ENCODE data around the gene GLI1. TPM values are rescaled to one million over a fixed set of nuclear protein-coding genes. Genes with fewer than 3 reads are reported as not detected.
"Not testable (repeated sequence)": the region's sequence is repeated elsewhere in the genome, so short reads cannot be mapped to it uniquely, and the experiment has no call there.

GLI1 gene
- total RNA-seq (0.67 and 7.3 TPM in 2 replicates), polyA plus RNA-seq (0.79 TPM in 1 of 2 replicates, not detected in the other)

DNA sequence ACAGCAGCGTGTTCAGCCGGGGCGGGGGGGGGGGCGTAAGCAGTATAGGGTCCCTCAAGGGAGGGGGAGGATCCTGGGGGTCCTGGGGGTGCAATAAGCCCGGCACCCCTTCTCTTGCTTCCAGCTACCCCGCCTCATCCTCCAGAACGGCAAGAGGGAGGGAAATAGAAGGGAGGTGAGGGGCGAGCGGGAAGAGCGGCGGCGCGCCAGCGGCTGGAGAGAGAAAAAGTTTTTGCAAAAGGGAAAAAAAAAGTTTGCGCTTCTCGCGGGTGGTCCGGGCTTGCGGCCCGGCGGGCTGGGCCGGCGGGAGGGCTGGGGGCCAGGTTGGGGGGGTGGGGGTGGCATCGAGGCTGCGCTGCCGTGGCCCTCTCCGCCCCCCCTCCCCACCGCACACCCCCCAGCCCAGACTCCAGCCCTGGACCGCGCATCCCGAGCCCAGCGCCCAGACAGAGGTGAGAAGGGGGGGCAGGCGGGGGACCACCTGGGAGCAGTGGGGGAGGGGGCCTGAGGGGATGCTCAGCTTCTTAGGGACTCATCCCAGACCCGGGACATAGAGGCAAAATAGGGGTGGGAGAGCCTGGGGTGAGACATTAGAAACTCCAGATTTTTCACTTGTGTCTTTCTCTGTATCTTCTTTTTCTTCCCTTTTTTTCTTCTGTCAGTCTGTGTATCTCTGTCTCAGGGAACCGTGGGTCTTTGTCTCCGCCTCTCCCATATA lies at the start of gene GLI1:
TSS of gene GLI1 (plus strand) at position 36 of the 718 bp plus-strand sequence. CDS start 3,907 bp downstream, outside the sequence.
- Histone ChIP-seq H3K4me3 (peak within 1 kb of the TSS; percentile 43), H3K27me3 (peaks cover 7% of the 10 kb centered on the region), H3K27ac (no peak within 1 kb of the TSS), H3K9me3 (ENCODE audit: low read depth) (no peaks in the 10 kb centered on the region), H3K4me1 (ENCODE audit: low read depth) (peaks cover 12% of the 10 kb centered on the region), H3K36me3 (no peaks in the 10 kb centered on the region)
- TF ChIP-seq, protein P1, sequence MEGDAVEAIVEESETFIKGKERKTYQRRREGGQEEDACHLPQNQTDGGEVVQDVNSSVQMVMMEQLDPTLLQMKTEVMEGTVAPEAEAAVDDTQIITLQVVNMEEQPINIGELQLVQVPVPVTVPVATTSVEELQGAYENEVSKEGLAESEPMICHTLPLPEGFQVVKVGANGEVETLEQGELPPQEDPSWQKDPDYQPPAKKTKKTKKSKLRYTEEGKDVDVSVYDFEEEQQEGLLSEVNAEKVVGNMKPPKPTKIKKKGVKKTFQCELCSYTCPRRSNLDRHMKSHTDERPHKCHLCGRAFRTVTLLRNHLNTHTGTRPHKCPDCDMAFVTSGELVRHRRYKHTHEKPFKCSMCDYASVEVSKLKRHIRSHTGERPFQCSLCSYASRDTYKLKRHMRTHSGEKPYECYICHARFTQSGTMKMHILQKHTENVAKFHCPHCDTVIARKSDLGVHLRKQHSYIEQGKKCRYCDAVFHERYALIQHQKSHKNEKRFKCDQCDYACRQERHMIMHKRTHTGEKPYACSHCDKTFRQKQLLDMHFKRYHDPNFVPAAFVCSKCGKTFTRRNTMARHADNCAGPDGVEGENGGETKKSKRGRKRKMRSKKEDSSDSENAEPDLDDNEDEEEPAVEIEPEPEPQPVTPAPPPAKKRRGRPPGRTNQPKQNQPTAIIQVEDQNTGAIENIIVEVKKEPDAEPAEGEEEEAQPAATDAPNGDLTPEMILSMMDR (IDR thresholded peaks at IDR 0.05; ENCODE audit: low read depth, low read length), result no peak
- DNase-seq (ENCODE audit: low read depth in 1 of 2, low spot score in 1 of 2), result peak in 1 of 2 donors; percentile 73

DNA sequence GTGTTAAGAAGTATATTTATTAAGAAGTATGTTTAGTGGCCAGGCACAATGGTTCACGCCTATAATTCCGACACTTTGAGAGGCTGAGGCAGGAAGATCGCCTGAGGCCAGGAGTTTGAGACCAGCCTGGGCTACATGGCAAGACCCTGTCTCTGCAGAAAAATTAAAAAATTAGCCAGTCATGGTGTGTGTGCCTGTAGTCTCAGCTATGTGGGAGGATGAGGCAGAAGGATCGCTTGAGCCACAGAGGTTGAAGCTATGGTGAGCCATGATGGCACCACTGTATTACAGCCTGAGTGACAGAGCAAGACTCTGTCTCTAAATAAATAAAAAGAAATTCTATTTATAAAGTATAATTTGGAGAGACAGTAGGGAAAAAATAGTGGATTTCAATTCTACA lies 49.1 kb upstream of the GLI1 start:
- TF ChIP-seq, protein P1 (IDR thresholded peaks at IDR 0.05; ENCODE audit: low read depth, low read length), result no peak
- no peak overlapping the region for H3K27ac ChIP-seq

DNA sequence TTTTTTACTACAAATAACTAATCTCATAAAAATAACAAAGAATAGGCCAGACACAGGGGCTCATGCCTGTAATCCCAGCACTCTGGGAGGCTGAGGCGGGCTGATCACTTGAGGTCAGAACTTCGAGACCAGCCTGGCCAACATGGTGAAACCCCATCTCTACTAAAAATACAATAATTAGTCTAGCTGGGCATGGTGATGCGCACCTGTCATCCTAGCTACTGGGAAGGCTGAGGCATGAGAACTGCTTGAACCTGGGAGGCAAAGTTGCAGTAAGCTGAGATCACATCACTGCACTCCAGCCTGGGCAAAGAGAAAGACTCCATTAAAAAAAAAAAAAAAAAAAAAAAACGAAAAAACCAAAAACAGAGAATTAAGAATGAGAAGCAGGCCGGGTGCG lies 45.4 kb upstream of the GLI1 start:
- not testable (repeated sequence) for H3K36me3 ChIP-seq

More for the DNA sequence above, 49.1 kb upstream of the GLI1 start:
- Histone ChIP-seq H3K4me1 (ENCODE audit: low read depth) (no peaks in the 10 kb centered on the region), H3K36me3 (no peaks in the 10 kb centered on the region), H3K4me3 (no peak overlapping the region), H3K27me3 (no peaks in the 10 kb centered on the region), H3K9me3 (ENCODE audit: low read depth) (no peaks in the 10 kb centered on the region)
- no peak for DNase-seq (ENCODE audit: low read depth in 1 of 2, low spot score in 1 of 2)

DNA sequence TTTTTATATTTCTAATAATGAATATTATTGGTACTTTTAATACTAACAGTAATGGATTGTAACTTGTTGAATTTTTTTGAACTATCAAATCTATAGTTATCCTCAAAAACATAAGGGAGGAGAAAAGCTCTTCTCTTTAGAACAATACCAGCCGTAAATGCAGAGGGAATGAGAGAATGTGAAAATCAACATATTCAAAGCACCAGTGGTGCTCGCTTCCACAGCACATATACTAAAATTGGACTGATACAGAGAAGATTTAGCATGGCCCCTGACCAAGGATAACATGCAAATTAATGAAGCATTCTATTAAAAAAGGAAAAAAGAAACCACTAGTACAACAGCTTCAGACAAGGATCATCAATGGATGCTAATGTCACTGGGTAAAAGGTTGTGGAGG lies 44.5 kb upstream of the GLI1 start:
- H3K27me3 ChIP-seq, result no peaks in the 10 kb centered on the region
- H3K36me3 ChIP-seq, result no peaks in the 10 kb centered on the region
- H3K9me3 ChIP-seq (ENCODE audit: low read depth), result no peaks in the 10 kb centered on the region
- no peak overlapping the region for H3K4me3 ChIP-seq
- H3K4me1 ChIP-seq (ENCODE audit: low read depth), result peaks cover 5% of the 10 kb centered on the region
- no peak overlapping the region for H3K27ac ChIP-seq
- TF ChIP-seq, protein P1 (IDR thresholded peaks at IDR 0.05; ENCODE audit: low read depth, low read length), result no peak
- DNase-seq (ENCODE audit: low read depth in 1 of 2, low spot score in 1 of 2), result no peak

More for the DNA sequence above, 45.4 kb upstream of the GLI1 start:
- not testable (repeated sequence) for H3K27ac ChIP-seq; H3K4me1 ChIP-seq (ENCODE audit: low read depth); H3K9me3 ChIP-seq (ENCODE audit: low read depth); H3K27me3 ChIP-seq; H3K4me3 ChIP-seq; DNase-seq (ENCODE audit: low read depth in 1 of 2, low spot score in 1 of 2)

DNA sequence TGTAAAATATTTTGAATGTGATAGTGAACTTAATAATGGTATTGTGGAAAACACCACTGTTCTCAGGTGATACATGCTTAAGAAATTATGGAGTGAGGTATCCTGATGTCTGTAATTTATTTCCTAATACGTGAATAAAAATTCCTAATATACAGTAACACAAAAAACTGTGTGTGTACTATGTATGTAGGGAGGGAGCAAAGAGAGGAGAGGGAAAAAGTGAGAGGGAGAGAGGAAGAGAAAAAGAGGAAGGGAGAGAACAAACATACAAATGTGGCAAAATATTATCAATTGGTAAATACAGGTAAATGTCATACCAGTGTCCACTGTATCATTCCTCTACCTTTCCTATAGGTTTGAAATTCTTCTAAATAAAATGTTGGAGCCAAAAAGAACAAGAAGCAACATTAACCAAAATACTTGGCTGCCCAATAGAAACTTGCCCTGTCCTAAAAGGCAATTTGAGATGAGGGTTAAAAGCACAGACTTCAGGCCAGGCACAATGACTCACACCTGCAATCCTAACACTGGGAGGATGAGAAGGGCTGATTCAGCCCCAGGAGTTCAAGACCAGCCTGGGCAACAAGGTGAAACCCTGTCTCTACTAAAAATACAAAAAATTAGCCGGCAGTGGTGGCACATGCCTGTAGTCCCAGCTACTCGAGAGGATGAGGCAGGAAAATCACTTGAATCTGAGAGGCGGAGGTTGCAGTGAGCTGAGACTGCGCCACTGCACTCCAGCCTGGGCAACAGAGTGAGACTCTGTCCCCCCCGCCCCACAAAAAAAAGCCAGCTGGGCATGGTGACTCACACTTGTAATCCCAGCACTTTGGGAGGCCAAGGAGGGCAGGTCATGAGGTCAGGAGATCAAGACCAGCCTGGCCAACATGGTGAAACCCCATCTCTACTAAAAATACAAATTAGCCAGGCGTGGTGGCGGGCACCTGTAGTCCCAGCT lies 43.3 kb upstream of the GLI1 start:
- Histone ChIP-seq H3K9me3 (ENCODE audit: low read depth) (no peaks in the 10 kb centered on the region), H3K27me3 (no peaks in the 10 kb centered on the region), H3K4me1 (ENCODE audit: low read depth) (peaks cover 5% of the 10 kb centered on the region), H3K27ac (no peak overlapping the region), H3K36me3 (no peaks in the 10 kb centered on the region), H3K4me3 (no peak overlapping the region)
- DNase-seq (ENCODE audit: low read depth in 1 of 2, low spot score in 1 of 2), result peak in 1 of 2 donors; percentile 8
- TF ChIP-seq, protein P1 (IDR thresholded peaks at IDR 0.05; ENCODE audit: low read depth, low read length), result no peak

All from cardiac muscle cell (in vitro differentiated cells and primary cell).